Mesenchymal stem cell (in vitro differentiated cells and primary cell): ENCODE data around the gene KCNK7.

Experiments
- DNase-seq: peaks from one replicate; pipeline ENCODE4 v3.0.0-alpha.2; 2013
- H2AFZ ChIP-seq: one replicate; pipeline ENCODE4 v1.6.1; 2013; ENCODE audit warnings: low read depth, mild to moderate bottlenecking, control low read depth, inconsistent platforms, low read length, moderate library complexity
- H2AK5ac ChIP-seq: 2 replicates; pipeline ENCODE4 v1.6.1; 2013; ENCODE audit warnings: low read length, moderate library complexity, mild to moderate bottlenecking, inconsistent platforms; ENCODE audit not compliant: severe bottlenecking
- H2BK120ac ChIP-seq: one replicate; pipeline ENCODE4 v1.6.1; 2013; ENCODE audit warnings: low read depth, mild to moderate bottlenecking, inconsistent platforms, low read length, moderate library complexity
- H2BK12ac ChIP-seq, 2 experiments: one replicate each; pipeline ENCODE4 v1.6.1; 2013; ENCODE audit warnings: inconsistent platforms in 2 of 2, low read length in 2 of 2, mild to moderate bottlenecking in 2 of 2, moderate library complexity in 2 of 2, control low read depth in 1 of 2
- H2BK15ac ChIP-seq: one replicate; pipeline ENCODE4 v1.6.1; 2013; ENCODE audit warnings: mild to moderate bottlenecking, low read depth, inconsistent platforms; ENCODE audit not compliant: poor library complexity, severe bottlenecking
- H2BK5ac ChIP-seq: 2 replicates; pipeline ENCODE4 v1.6.1; 2013; ENCODE audit warnings: low read depth, mild to moderate bottlenecking, low read length, control low read depth, inconsistent platforms; ENCODE audit not compliant: poor library complexity, severe bottlenecking
- H3K14ac ChIP-seq, 2 experiments: one replicate each; pipeline ENCODE4 v1.6.1; 2013; ENCODE audit warnings: inconsistent platforms in 2 of 2, low read length in 2 of 2, control low read depth in 1 of 2, mild to moderate bottlenecking in 1 of 2, moderate library complexity in 1 of 2
- H3K18ac ChIP-seq, 2 experiments: one replicate each; pipeline ENCODE4 v1.6.1; 2013; ENCODE audit warnings: inconsistent platforms in 2 of 2, low read length in 2 of 2, control low read depth in 1 of 2, low read depth in 1 of 2, mild to moderate bottlenecking in 1 of 2
- H3K23ac ChIP-seq, 2 experiments: one replicate each; pipeline ENCODE4 v1.6.1; 2013; ENCODE audit warnings: inconsistent platforms in 2 of 2, low read length in 2 of 2, mild to moderate bottlenecking in 2 of 2, moderate library complexity in 2 of 2, control low read depth in 1 of 2
- H3K27ac ChIP-seq: 2 replicates; pipeline ENCODE4 v1.5.1; 2013; ENCODE audit warnings: mild to moderate bottlenecking, moderate library complexity, low read length, control low read depth, inconsistent platforms; ENCODE audit not compliant: poor library complexity, severe bottlenecking
- H3K27me3 ChIP-seq, 2 experiments: 2 replicates each; pipeline versions ENCODE4 v1.6.1 to v1.7.0; 2013; ENCODE audit warnings: low read length in 2 of 2, mild to moderate bottlenecking in 2 of 2, moderate library complexity in 2 of 2, control low read depth in 1 of 2, inconsistent platforms in 1 of 2; ENCODE audit not compliant: control insufficient read depth in 1 of 2, insufficient read depth in 1 of 2
- H3K36me3 ChIP-seq, 2 experiments: 2 replicates each; pipeline versions ENCODE4 v1.6.1 to v1.7.0; 2013; ENCODE audit warnings: low read length in 2 of 2, control low read depth in 1 of 2, inconsistent platforms in 1 of 2, low read depth in 1 of 2, mild to moderate bottlenecking in 1 of 2; ENCODE audit not compliant: insufficient read depth in 2 of 2, control insufficient read depth in 1 of 2
- H3K4ac ChIP-seq, 2 experiments: one replicate each; pipeline ENCODE4 v1.6.1; 2013; ENCODE audit warnings: inconsistent platforms in 2 of 2, low read length in 2 of 2, mild to moderate bottlenecking in 2 of 2, moderate library complexity in 2 of 2, control low read depth in 1 of 2, low read depth in 1 of 2
- H3K4me1 ChIP-seq: 2 replicates; pipeline ENCODE4 v1.6.1; 2013; ENCODE audit warnings: low read depth, low read length, control low read depth; ENCODE audit not compliant: control insufficient read depth, insufficient read depth
- H3K4me2 ChIP-seq: 2 replicates; pipeline ENCODE4 v1.6.1; 2013; ENCODE audit warnings: low read length, mild to moderate bottlenecking, inconsistent platforms; ENCODE audit not compliant: poor library complexity, severe bottlenecking
- H3K4me3 ChIP-seq, 2 experiments: 2 replicates each; pipeline versions ENCODE4 v1.5.1 to v1.7.0; 2013; ENCODE audit warnings: low read length in 2 of 2, mild to moderate bottlenecking in 2 of 2, control low read depth in 1 of 2, low read depth in 1 of 2; ENCODE audit not compliant: insufficient read depth in 1 of 2
- H3K79me1 ChIP-seq: replicated peaks from 2 replicates; pipeline ENCODE4 v1.6.1; 2013; ENCODE audit warnings: mild to moderate bottlenecking, control low read depth, low read length, inconsistent platforms; ENCODE audit not compliant: poor library complexity, severe bottlenecking
- H3K9ac ChIP-seq: 2 replicates; pipeline ENCODE4 v1.7.0; 2013; ENCODE audit warnings: mild to moderate bottlenecking, low read length, moderate library complexity
- H3K9me3 ChIP-seq: 2 replicates; pipeline ENCODE4 v1.7.0; 2013; ENCODE audit warnings: mild to moderate bottlenecking, low read length; ENCODE audit not compliant: control insufficient read depth
- H4K8ac ChIP-seq: one replicate; pipeline ENCODE4 v1.6.1; 2013; ENCODE audit warnings: inconsistent platforms, mild to moderate bottlenecking, low read length, moderate library complexity
- H4K91ac ChIP-seq: one replicate; pipeline ENCODE4 v1.6.1; 2013; ENCODE audit warnings: mild to moderate bottlenecking, low read length, inconsistent platforms
- WGBS: methylation state at CpG from one replicate; pipeline ENCODE4 v1.1.7; 2013; ENCODE audit warnings: mixed read lengths; 5-methylcytosine and 5-hydroxymethylcytosine counted together

The KCNK7 gene

DNA sequence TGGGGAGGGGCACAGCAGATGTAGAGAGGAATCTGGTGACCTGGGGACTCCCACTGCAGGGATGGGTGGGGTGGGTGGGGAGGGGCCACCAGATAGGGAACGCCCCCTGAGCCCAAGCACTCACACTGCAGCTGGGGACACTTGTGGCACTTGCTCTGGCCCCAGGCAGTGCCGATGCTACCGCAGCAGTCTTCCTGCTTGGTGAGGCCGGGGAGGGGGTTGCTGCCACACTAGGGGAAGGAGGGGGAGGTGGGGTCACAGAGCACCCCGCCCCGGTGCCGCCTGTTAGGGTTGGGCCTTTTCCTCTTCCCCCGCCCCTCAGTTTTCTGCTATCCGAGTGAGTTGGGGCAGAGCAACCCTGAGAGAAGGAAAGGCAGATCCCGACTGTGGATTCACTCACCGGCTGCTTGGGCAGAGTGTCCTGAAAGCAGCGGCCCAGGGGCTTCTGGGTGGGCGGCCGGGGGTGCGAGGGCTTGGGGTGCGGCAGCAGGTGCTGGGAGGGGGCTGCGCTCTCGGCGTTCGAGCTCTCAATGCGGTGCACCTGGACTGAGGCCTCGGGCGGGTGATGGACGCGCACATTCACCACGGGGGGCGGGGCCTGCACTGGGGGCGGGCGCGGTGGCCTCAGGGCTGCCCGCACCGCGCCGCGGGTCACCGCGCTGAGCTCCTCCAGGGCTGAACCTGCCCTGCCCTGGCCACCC, 42.1 kb downstream of the KCNK7 start:
- no peak overlapping the region for H3K4ac ChIP-seq
- H3K27ac ChIP-seq: no peak overlapping the region
- peaks cover 36 to 38% of the 10 kb centered on the region in 2 experiments for H3K36me3 ChIP-seq
- no peak for DNase-seq
- no peak overlapping the region for H2BK15ac ChIP-seq
- no peak overlapping the region for H3K18ac ChIP-seq
- H3K27me3 ChIP-seq: no peaks in the 10 kb centered on the region
- WGBS: 26% methylated on average over 33 of the region's 37 CpGs
- H2AK5ac ChIP-seq: no peak overlapping the region
- H2BK5ac ChIP-seq: no peak overlapping the region
- H3K9ac ChIP-seq: no peak overlapping the region
- no peak overlapping the region for H3K4me3 ChIP-seq
- H2BK120ac ChIP-seq: no peak overlapping the region
- H4K91ac ChIP-seq: peak overlapping the region; percentile 57
- H3K79me1 ChIP-seq: peaks cover 15% of the 10 kb centered on the region
- peak overlapping the region in 1 of 2 experiments; percentile 22 for H3K14ac ChIP-seq
- no peaks in the 10 kb centered on the region for H3K9me3 ChIP-seq
- H4K8ac ChIP-seq: no peak overlapping the region
- H2BK12ac ChIP-seq: peak overlapping the region in 1 of 2 experiments; percentile 22
- H3K23ac ChIP-seq: no peak overlapping the region
- peaks cover 39% of the 10 kb centered on the region for H3K4me1 ChIP-seq
- H2AFZ ChIP-seq: no peak overlapping the region
- no peak overlapping the region for H3K4me2 ChIP-seq

GRCh38 chr11:65552388-65552951, 43.1 kb downstream of the KCNK7 start:
- Histone ChIP-seq H3K18ac (no peak overlapping the region), H3K14ac (no peak overlapping the region), H3K36me3 (peaks cover 46 to 48% of the 10 kb centered on the region in 2 experiments), H3K4me1 (peaks cover 38% of the 10 kb centered on the region), H3K9ac (no peak overlapping the region), H3K4ac (no peak overlapping the region), H3K4me2 (no peak overlapping the region), H3K9me3 (no peaks in the 10 kb centered on the region), H4K91ac (no peak overlapping the region), H3K27ac (no peak overlapping the region), H2BK120ac (no peak overlapping the region), H3K79me1 (peaks cover 15% of the 10 kb centered on the region), H3K23ac (no peak overlapping the region), H2AK5ac (no peak overlapping the region), H2BK15ac (no peak overlapping the region), H4K8ac (no peak overlapping the region), H3K27me3 (no peaks in the 10 kb centered on the region), H2AFZ (no peak overlapping the region), H2BK12ac (no peak overlapping the region), H3K4me3 (no peak overlapping the region), H2BK5ac (no peak overlapping the region)
- 91% methylated on average over 9 of the region's 9 CpGs for WGBS
- DNase-seq: no peak

GRCh38 chr11:65551572-65552387, 43.8 kb downstream of the KCNK7 start:
- no peak overlapping the region for H2AK5ac ChIP-seq

GRCh38 chr11:65549096-65549495, 46.5 kb downstream of the KCNK7 start:
- no peak overlapping the region for H2BK12ac ChIP-seq
- no peak for DNase-seq
- no peak overlapping the region for H3K18ac ChIP-seq
- H4K91ac ChIP-seq: no peak overlapping the region
- H3K27me3 ChIP-seq: no peaks in the 10 kb centered on the region
- H3K14ac ChIP-seq: no peak overlapping the region
- H3K4ac ChIP-seq: no peak overlapping the region
- H3K27ac ChIP-seq: no peak overlapping the region
- no peak overlapping the region for H2AFZ ChIP-seq
- H3K9me3 ChIP-seq: no peaks in the 10 kb centered on the region
- no peak overlapping the region for H3K9ac ChIP-seq
- H3K36me3 ChIP-seq: peaks cover 68 to 69% of the 10 kb centered on the region in 2 experiments
- no peak overlapping the region for H3K4me2 ChIP-seq
- H2BK120ac ChIP-seq: no peak overlapping the region
- no peak overlapping the region for H4K8ac ChIP-seq
- H3K79me1 ChIP-seq: peaks cover 7% of the 10 kb centered on the region
- H3K4me1 ChIP-seq: peaks cover 21% of the 10 kb centered on the region
- H3K23ac ChIP-seq: no peak overlapping the region
- H2AK5ac ChIP-seq: no peak overlapping the region
- WGBS: 100% methylated on average over 3 of the region's 3 CpGs
- no peak overlapping the region for H3K4me3 ChIP-seq
- no peak overlapping the region for H2BK5ac ChIP-seq
- no peak overlapping the region for H2BK15ac ChIP-seq

More at GRCh38 chr11:65551572-65552387, 43.8 kb downstream of the KCNK7 start:
- no peak for DNase-seq
- Histone ChIP-seq H2BK120ac (no peak overlapping the region), H2BK5ac (no peak overlapping the region), H2BK15ac (no peak overlapping the region), H3K23ac (no peak overlapping the region), H3K4ac (no peak overlapping the region), H3K36me3 (peaks cover 48 to 52% of the 10 kb centered on the region in 2 experiments), H4K91ac (no peak overlapping the region), H3K4me3 (no peak overlapping the region), H3K79me1 (peaks cover 15% of the 10 kb centered on the region), H3K14ac (no peak overlapping the region), H3K9me3 (no peaks in the 10 kb centered on the region), H3K4me1 (peaks cover 36% of the 10 kb centered on the region), H3K27me3 (no peaks in the 10 kb centered on the region), H3K9ac (no peak overlapping the region), H4K8ac (no peak overlapping the region), H3K4me2 (no peak overlapping the region), H2BK12ac (no peak overlapping the region), H2AFZ (no peak overlapping the region), H3K18ac (no peak overlapping the region), H3K27ac (no peak overlapping the region)
- WGBS: 67% methylated on average over 17 of the region's 17 CpGs
